Measurements from ENCODE around the gene ADARB2. TPM values are rescaled to one million over a fixed set of nuclear protein-coding genes. Genes with fewer than 3 reads are reported as not detected.

ADARB2 gene
- total and polyA plus RNA-seq, 2 experiments from 2014 or later: 2.0 to 5.0 TPM

- DNase-seq (ENCODE audit: low spot score) (no peak), ATAC-seq (no peak)
- no peak overlapping the region for H3K4me2 ChIP-seq
- no peaks in the 10 kb centered on the region for H4K20me1 ChIP-seq (replicated peaks; ENCODE audit: insufficient read depth)
- H3F3A ChIP-seq (replicated peaks; ENCODE audit: low read depth): no peaks in the 10 kb centered on the region
- no peaks in the 10 kb centered on the region for H3K36me3 Mint-ChIP-seq (ENCODE audit: low read depth)
- peaks cover 2% of the 10 kb centered on the region for H3K27me3 Mint-ChIP-seq (ENCODE audit: insufficient read depth, low read depth, poor library complexity)
- no peaks in the 10 kb centered on the region for H3K79me2 ChIP-seq (replicated peaks; ENCODE audit: insufficient read depth)
- H2AFZ ChIP-seq: no peak overlapping the region
- no peak overlapping the region for H3K4me3 ChIP-seq
- H3K36me3 ChIP-seq (ENCODE audit: insufficient read depth): no peaks in the 10 kb centered on the region
- H3K4me1 Mint-ChIP-seq: peaks cover 9% of the 10 kb centered on the region; the same call in 2 of the 3 replicates
- no peaks in the 10 kb centered on the region for H3K4me1 ChIP-seq (ENCODE audit: insufficient read depth)
- no peak overlapping the region for H3K4me3 Mint-ChIP-seq
- H3K9me2 ChIP-seq (ENCODE audit: insufficient read depth): no peaks in the 10 kb centered on the region
- H3K27ac Mint-ChIP-seq: no peak overlapping the region
- H3K27me3 ChIP-seq (ENCODE audit: insufficient read depth): no peaks in the 10 kb centered on the region
- TF ChIP-seq POLR2AphosphoS5 (IDR thresholded peaks at IDR 0.05; ENCODE audit: low read depth) (no peak), ETS1 (IDR thresholded peaks at IDR 0.05) (no peak), ZNF114 (CRISPR knock-in tag; IDR thresholded peaks at IDR 0.05) (no peak), ZNF331 (CRISPR knock-in tag; IDR thresholded peaks at IDR 0.05; ENCODE audit: low read depth) (no peak), CREB1 (CRISPR knock-in tag; IDR thresholded peaks at IDR 0.05; ENCODE audit: low read depth) (no peak), CTCF (conservative IDR thresholded peaks at IDR 0.05; ENCODE audit: low read depth in 2 of 2) (no peak), ZNF462 (CRISPR knock-in tag; IDR thresholded peaks at IDR 0.05) (no peak)
- H3K27ac ChIP-seq (ENCODE audit: low read depth): no peak overlapping the region
- H3K9me3 Mint-ChIP-seq: no peaks in the 10 kb centered on the region
Measured at GRCh38 chr10:1408651-1409367, 328.5 kb downstream of the ADARB2 start.
